Measurements from ENCODE around the gene SQSTM1. TPM values are rescaled to one million over a fixed set of nuclear protein-coding genes. Genes with fewer than 3 reads are reported as not detected.

Gene SQSTM1
- total and polyA plus RNA-seq, 2 donors (not counting 1 experiment from before 2014, with no cell fraction given): 212 to 1,894 TPM

DNA sequence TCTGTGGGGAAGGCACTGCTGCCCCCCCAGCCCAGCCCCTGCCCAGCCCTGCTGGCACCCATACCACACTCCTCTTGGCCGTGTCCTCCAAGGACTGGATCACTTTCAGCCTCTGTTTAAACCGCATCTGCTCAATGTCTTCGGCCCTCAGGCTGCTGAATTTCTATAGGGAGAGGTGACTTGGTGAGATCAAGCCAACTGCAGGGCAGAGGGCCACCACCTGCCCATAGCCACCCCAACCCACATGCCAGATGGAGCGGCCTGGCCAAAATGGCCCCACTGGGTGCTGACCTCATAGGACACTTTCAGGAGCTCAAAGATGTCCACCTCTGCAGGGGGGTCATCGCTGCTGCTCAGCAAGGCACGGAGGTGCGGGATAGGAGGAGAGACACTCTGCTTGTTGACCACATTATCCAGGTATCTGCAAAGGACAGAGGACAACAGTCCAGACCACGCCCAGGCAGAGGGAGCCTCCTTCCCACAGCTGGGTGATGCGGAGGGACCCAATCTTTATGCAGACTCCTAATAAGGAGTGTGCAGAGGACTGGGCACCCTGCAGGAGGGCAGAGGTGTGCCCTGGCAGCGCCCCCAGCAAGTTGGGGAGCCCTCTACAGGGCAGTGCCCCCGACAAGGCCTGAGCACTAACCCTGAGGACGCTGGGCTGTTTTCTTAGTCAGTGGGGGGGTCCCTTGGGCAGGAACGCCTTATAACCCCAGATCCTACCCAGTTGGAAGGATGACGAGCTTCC, 52.3 kb downstream of the SQSTM1 start:
- Histone ChIP-seq H3K27me3 (ENCODE audit: control insufficient read depth, insufficient read depth, low read length) (no peaks in the 10 kb centered on the region), H2AFZ (ENCODE audit: low read length) (no peak overlapping the region), H3K36me3 (ENCODE audit: control insufficient read depth, insufficient read depth, low read length) (peaks cover 31% of the 10 kb centered on the region), H4K20me1 (ENCODE audit: control insufficient read depth, extremely low read depth, insufficient read depth, low read length) (no peaks in the 10 kb centered on the region), H3K9ac (ENCODE audit: insufficient read depth, low read length) (no peak overlapping the region), H3K4me2 (ENCODE audit: extremely low read depth, insufficient read depth, low read length) (no peak overlapping the region), H3K4me1 (ENCODE audit: control insufficient read depth, extremely low read depth, insufficient read depth, low read length) (no peaks in the 10 kb centered on the region), H3K27ac (ENCODE audit: insufficient read depth, low read length) (no peak overlapping the region), H3K79me2 (ENCODE audit: control insufficient read depth, insufficient read depth, low read length) (no peaks in the 10 kb centered on the region), H3K9me3 (ENCODE audit: control insufficient read depth, insufficient read depth, low read depth, low read length) (no peaks in the 10 kb centered on the region), H3K4me3 (replicated peaks in 1 of 4; ENCODE audit: control extremely low read depth in 1 of 4, insufficient read depth in 1 of 4, low read depth in 3 of 4, low read length in 4 of 4) (no peak overlapping the region)
- no peak for TF ChIP-seq EZH2 (IDR thresholded peaks at IDR 0.05; ENCODE audit: low read length, missing control alignments)
- TF ChIP-seq, protein P1, sequence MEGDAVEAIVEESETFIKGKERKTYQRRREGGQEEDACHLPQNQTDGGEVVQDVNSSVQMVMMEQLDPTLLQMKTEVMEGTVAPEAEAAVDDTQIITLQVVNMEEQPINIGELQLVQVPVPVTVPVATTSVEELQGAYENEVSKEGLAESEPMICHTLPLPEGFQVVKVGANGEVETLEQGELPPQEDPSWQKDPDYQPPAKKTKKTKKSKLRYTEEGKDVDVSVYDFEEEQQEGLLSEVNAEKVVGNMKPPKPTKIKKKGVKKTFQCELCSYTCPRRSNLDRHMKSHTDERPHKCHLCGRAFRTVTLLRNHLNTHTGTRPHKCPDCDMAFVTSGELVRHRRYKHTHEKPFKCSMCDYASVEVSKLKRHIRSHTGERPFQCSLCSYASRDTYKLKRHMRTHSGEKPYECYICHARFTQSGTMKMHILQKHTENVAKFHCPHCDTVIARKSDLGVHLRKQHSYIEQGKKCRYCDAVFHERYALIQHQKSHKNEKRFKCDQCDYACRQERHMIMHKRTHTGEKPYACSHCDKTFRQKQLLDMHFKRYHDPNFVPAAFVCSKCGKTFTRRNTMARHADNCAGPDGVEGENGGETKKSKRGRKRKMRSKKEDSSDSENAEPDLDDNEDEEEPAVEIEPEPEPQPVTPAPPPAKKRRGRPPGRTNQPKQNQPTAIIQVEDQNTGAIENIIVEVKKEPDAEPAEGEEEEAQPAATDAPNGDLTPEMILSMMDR (conservative IDR thresholded peaks at IDR 0.05 in 1 of 2, IDR thresholded peaks at IDR 0.05 in 1 of 2; ENCODE audit: low read depth in 1 of 2, low read length in 2 of 2): no peak
- no peak for DNase-seq (ENCODE audit: low read depth in 2 of 2)

DNA sequence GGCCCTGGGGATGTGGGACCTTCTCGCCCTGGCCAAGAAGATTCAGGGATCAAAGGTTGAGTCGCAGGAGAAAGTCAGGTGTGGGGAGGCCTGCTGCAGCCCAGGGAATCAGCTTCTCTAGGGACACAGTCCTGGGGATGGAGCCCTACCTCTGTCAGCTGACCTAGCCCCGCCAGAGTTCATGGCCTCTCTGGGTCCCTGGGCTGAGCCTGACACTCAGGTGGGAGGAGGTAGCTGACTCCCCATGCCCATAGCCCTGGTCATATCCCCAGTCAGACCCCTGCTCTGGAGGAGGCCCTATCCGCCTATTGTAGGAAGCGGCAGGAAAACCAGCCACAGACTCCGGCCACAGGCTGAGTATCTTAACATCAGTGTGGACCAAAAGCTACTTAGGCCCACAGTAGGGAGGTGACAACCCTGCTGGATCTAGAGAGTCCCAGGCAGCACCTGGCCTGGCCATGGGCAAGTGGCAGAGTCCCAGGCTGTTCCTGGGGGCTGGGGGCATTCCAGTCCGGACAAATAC, 52.9 kb downstream of the SQSTM1 start:
- Histone ChIP-seq H3K36me3 (ENCODE audit: control insufficient read depth, insufficient read depth, low read length) (peaks cover 29% of the 10 kb centered on the region), H2AFZ (ENCODE audit: low read length) (no peak overlapping the region), H3K4me3 (replicated peaks in 1 of 4; ENCODE audit: control extremely low read depth in 1 of 4, insufficient read depth in 1 of 4, low read depth in 3 of 4, low read length in 4 of 4) (no peak overlapping the region), H3K4me2 (ENCODE audit: extremely low read depth, insufficient read depth, low read length) (no peak overlapping the region), H4K20me1 (ENCODE audit: control insufficient read depth, extremely low read depth, insufficient read depth, low read length) (no peaks in the 10 kb centered on the region), H3K79me2 (ENCODE audit: control insufficient read depth, insufficient read depth, low read length) (no peaks in the 10 kb centered on the region), H3K27me3 (ENCODE audit: control insufficient read depth, insufficient read depth, low read length) (no peaks in the 10 kb centered on the region), H3K9ac (ENCODE audit: insufficient read depth, low read length) (no peak overlapping the region), H3K4me1 (ENCODE audit: control insufficient read depth, extremely low read depth, insufficient read depth, low read length) (no peaks in the 10 kb centered on the region), H3K9me3 (ENCODE audit: control insufficient read depth, insufficient read depth, low read depth, low read length) (no peaks in the 10 kb centered on the region), H3K27ac (ENCODE audit: insufficient read depth, low read length) (no peak overlapping the region)
- TF ChIP-seq, protein P1 (conservative IDR thresholded peaks at IDR 0.05 in 1 of 2, IDR thresholded peaks at IDR 0.05 in 1 of 2; ENCODE audit: low read depth in 1 of 2, low read length in 2 of 2): no peak
- no peak for TF ChIP-seq EZH2 (IDR thresholded peaks at IDR 0.05; ENCODE audit: low read length, missing control alignments)
- no peak for DNase-seq (ENCODE audit: low read depth in 2 of 2)

DNA sequence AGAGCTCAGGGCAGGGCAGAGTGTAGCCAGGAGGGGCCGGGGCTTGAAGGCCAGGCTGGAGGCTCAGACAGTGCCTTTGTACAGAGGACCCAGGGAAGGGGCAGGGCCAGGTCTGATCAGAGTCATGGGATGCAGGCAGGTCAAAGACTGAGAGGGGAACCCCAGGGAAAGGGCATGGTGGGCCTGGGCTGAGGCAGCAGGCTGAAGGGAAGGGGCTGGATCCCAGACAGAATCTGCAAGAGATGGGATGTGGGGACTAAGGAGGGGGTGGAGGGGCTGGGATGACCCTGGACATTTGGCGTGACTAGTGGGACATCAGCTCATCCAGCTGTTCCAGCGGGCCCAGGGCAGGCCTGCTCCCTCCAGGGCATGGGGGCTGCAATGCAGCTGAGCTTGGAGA, 53.4 kb downstream of the SQSTM1 start:
- Histone ChIP-seq H3K27me3 (ENCODE audit: control insufficient read depth, insufficient read depth, low read length) (no peaks in the 10 kb centered on the region), H3K9ac (ENCODE audit: insufficient read depth, low read length) (no peak overlapping the region), H3K79me2 (ENCODE audit: control insufficient read depth, insufficient read depth, low read length) (no peaks in the 10 kb centered on the region), H3K27ac (ENCODE audit: insufficient read depth, low read length) (no peak overlapping the region), H3K4me1 (ENCODE audit: control insufficient read depth, extremely low read depth, insufficient read depth, low read length) (no peaks in the 10 kb centered on the region), H4K20me1 (ENCODE audit: control insufficient read depth, extremely low read depth, insufficient read depth, low read length) (no peaks in the 10 kb centered on the region), H3K4me3 (replicated peaks in 1 of 4; ENCODE audit: control extremely low read depth in 1 of 4, insufficient read depth in 1 of 4, low read depth in 3 of 4, low read length in 4 of 4) (no peak overlapping the region), H3K9me3 (ENCODE audit: control insufficient read depth, insufficient read depth, low read depth, low read length) (no peaks in the 10 kb centered on the region), H3K4me2 (ENCODE audit: extremely low read depth, insufficient read depth, low read length) (no peak overlapping the region), H2AFZ (ENCODE audit: low read length) (no peak overlapping the region), H3K36me3 (ENCODE audit: control insufficient read depth, insufficient read depth, low read length) (peaks cover 29% of the 10 kb centered on the region)
- DNase-seq (ENCODE audit: low read depth in 2 of 2): no peak
- TF ChIP-seq, protein P1 (conservative IDR thresholded peaks at IDR 0.05 in 1 of 2, IDR thresholded peaks at IDR 0.05 in 1 of 2; ENCODE audit: low read depth in 1 of 2, low read length in 2 of 2): no peak
- TF ChIP-seq EZH2 (IDR thresholded peaks at IDR 0.05; ENCODE audit: low read length, missing control alignments): no peak

All from fibroblast of lung (primary cell).